WTC11 (cell line): ENCODE data around the gene TMEM134.

Source experiments
- CTCF ChIP-seq: fragments of 200-600 bp; IDR thresholded peaks from 2 replicates; pipeline ENCODE4 v1.8.0; 2022; ENCODE audit warnings: antibody characterized with exemption
- E2F4 ChIP-seq: sonication (generic); formaldehyde crosslinking; IDR thresholded peaks from 2 replicates; pipeline ENCODE4 v1.8.1; 2022; ENCODE audit warnings: low read depth, mild to moderate bottlenecking, moderate library complexity, missing genetic modification reagents, borderline replicate concordance
- HMGXB4 ChIP-seq: sonication (generic); formaldehyde crosslinking; IDR thresholded peaks from 2 replicates; pipeline ENCODE4 v1.8.1; 2023; ENCODE audit warnings: mild to moderate bottlenecking, moderate library complexity, missing genetic modification reagents
- JUN ChIP-seq: sonication (generic); formaldehyde crosslinking; IDR thresholded peaks from 2 replicates; pipeline ENCODE4 v1.8.0; 2023; ENCODE audit warnings: mild to moderate bottlenecking, missing genetic modification reagents
- MAX ChIP-seq: sonication (generic); formaldehyde crosslinking; IDR thresholded peaks from 2 replicates; pipeline ENCODE4 v1.8.0; 2022; ENCODE audit warnings: mild to moderate bottlenecking, missing genetic modification reagents
- NR2C2 ChIP-seq: sonication (generic); formaldehyde crosslinking; IDR thresholded peaks from 2 replicates; pipeline ENCODE4 v1.8.0; 2022; ENCODE audit warnings: mild to moderate bottlenecking, missing genetic modification reagents
- ZNF423 ChIP-seq: fragments of 250-450 bp; sonication (Bioruptor Pico); IDR thresholded peaks from 2 replicates; pipeline ENCODE4 v2.1.2; 2022; ENCODE audit warnings: mild to moderate bottlenecking, moderate library complexity

GRCh38 chr11:67416416-67417335 is 52.4 kb downstream of the TMEM134 start:
- TF ChIP-seq CTCF (no peak), HMGXB4 (CRISPR knock-in tag) (no peak), ZNF423 (CRISPR knock-in tag) (no peak), NR2C2 (CRISPR knock-in tag) (no peak), MAX (CRISPR knock-in tag) (no peak), E2F4 (no peak), JUN (CRISPR knock-in tag) (no peak)
